ENCODE data around the gene FBN1. TPM values are rescaled to one million over a fixed set of nuclear protein-coding genes. Genes with fewer than 3 reads are reported as not detected.

Gene FBN1
- total RNA-seq, 4 donors from 2014 or later = 17.6 to 106 (median 31.2) TPM

- in situ Hi-C loops (cut with MboI; ENCODE audit: low pct_ligation_motif_present in 1 of 4, low pct_unique_long_range_greater_than_20kb in 1 of 4, low sequenced_read_pairs in 3 of 4) = loop anchor here in 1 of 4 donors (25.0 kb wide), 1 partner anchor 438 kb away; the partner anchor contains the start of gene CEP152
Measured at GRCh38 chr15:48374472-48374871, 271.0 kb downstream of the FBN1 start.

GRCh38 chr15:48373821-48374451 lies 271.6 kb downstream of the FBN1 start:
- in situ Hi-C loops (cut with MboI; ENCODE audit: low pct_ligation_motif_present in 1 of 4, low pct_unique_long_range_greater_than_20kb in 1 of 4, low sequenced_read_pairs in 3 of 4) (loop anchor here in 1 of 4 donors (25.0 kb wide), 1 partner anchor 438 kb away; the partner anchor contains the start of gene CEP152), intact Hi-C loops (cut with DNase I; ENCODE audit: low total_unique reads) (no loop called here)
- Histone ChIP-seq H3K27me3 (no peaks in the 10 kb centered on the region), H3K36me3 (no peaks in the 10 kb centered on the region), H3K4me3 (no peak overlapping the region), H3K4me1 (no peaks in the 10 kb centered on the region), H3K27ac (no peak overlapping the region), H3K9me3 (no peaks in the 10 kb centered on the region)
- DNase-seq = no peak
- 90 to 93% methylated on average over 3 to 10 of the region's 10 CpGs for WGBS, 2 donors (ENCODE audit: low coverage in 1 of 2)
- TF ChIP-seq POLR2A (IDR thresholded peaks at IDR 0.05) (no peak), EP300 (IDR thresholded peaks at IDR 0.05; ENCODE audit: low read depth) (no peak), POLR2AphosphoS5 (IDR thresholded peaks at IDR 0.05) (no peak), CTCF (IDR thresholded peaks at IDR 0.05) (no peak)

More at GRCh38 chr15:48374472-48374871, 271.0 kb downstream of the FBN1 start:
- Histone ChIP-seq H3K27ac (no peak overlapping the region), H3K4me3 (no peak overlapping the region), H3K27me3 (no peaks in the 10 kb centered on the region), H3K4me1 (no peaks in the 10 kb centered on the region), H3K9me3 (no peaks in the 10 kb centered on the region), H3K36me3 (no peaks in the 10 kb centered on the region)
- DNase-seq = no peak
- intact Hi-C loops (cut with DNase I; ENCODE audit: low total_unique reads) = no loop called here
- 77 to 82% methylated on average over 3 of the region's 3 CpGs for WGBS, 2 donors (ENCODE audit: low coverage in 1 of 2)
- TF ChIP-seq EP300 (IDR thresholded peaks at IDR 0.05; ENCODE audit: low read depth) (no peak), POLR2AphosphoS5 (IDR thresholded peaks at IDR 0.05) (no peak), POLR2A (IDR thresholded peaks at IDR 0.05) (no peak), CTCF (IDR thresholded peaks at IDR 0.05) (no peak)

GRCh38 chr15:48371961-48372360 lies 273.5 kb downstream of the FBN1 start:
- WGBS, 2 donors (ENCODE audit: low coverage in 1 of 2) = 74 to 90% methylated on average over 2 of the region's 2 CpGs
- intact Hi-C loops (cut with DNase I; ENCODE audit: low total_unique reads) = no loop called here
- H3K4me3 ChIP-seq = no peak overlapping the region
- no peaks in the 10 kb centered on the region for H3K27me3 ChIP-seq
- H3K27ac ChIP-seq = no peak overlapping the region
- no peak for DNase-seq
- no peaks in the 10 kb centered on the region for H3K36me3 ChIP-seq
- TF ChIP-seq CTCF (IDR thresholded peaks at IDR 0.05) = no peak
- TF ChIP-seq POLR2AphosphoS5 (IDR thresholded peaks at IDR 0.05) = no peak
- no peak for TF ChIP-seq POLR2A (IDR thresholded peaks at IDR 0.05)
- TF ChIP-seq EP300 (IDR thresholded peaks at IDR 0.05; ENCODE audit: low read depth) = no peak
- no peaks in the 10 kb centered on the region for H3K9me3 ChIP-seq
- in situ Hi-C loops (cut with MboI; ENCODE audit: low pct_ligation_motif_present in 1 of 4, low pct_unique_long_range_greater_than_20kb in 1 of 4, low sequenced_read_pairs in 3 of 4) = loop anchor here in 1 of 4 donors (25.0 kb wide), 1 partner anchor 440 kb away; the partner anchor contains the start of gene CEP152
- no peaks in the 10 kb centered on the region for H3K4me1 ChIP-seq

GRCh38 chr15:48371550-48371949 lies 274.0 kb downstream of the FBN1 start:
- WGBS, 2 donors (ENCODE audit: low coverage in 1 of 2) = 0 to 39% methylated on average over 1 to 2 of the region's 2 CpGs
- intact Hi-C loops (cut with DNase I; ENCODE audit: low total_unique reads) = no loop called here
- in situ Hi-C loops (cut with MboI; ENCODE audit: low pct_ligation_motif_present in 1 of 4, low pct_unique_long_range_greater_than_20kb in 1 of 4, low sequenced_read_pairs in 3 of 4) = loop anchor here in 1 of 4 donors (25.0 kb wide), 1 partner anchor 441 kb away; the partner anchor contains the start of gene CEP152

More at GRCh38 chr15:48371550-48371949, 274.0 kb downstream of the FBN1 start:
- no peaks in the 10 kb centered on the region for H3K36me3 ChIP-seq
- H3K27me3 ChIP-seq = no peaks in the 10 kb centered on the region
- no peak for DNase-seq
- H3K27ac ChIP-seq = no peak overlapping the region
- no peaks in the 10 kb centered on the region for H3K4me1 ChIP-seq
- H3K9me3 ChIP-seq = no peaks in the 10 kb centered on the region
- no peak for TF ChIP-seq POLR2A (IDR thresholded peaks at IDR 0.05)
- TF ChIP-seq CTCF (IDR thresholded peaks at IDR 0.05) = no peak
- TF ChIP-seq POLR2AphosphoS5 (IDR thresholded peaks at IDR 0.05) = no peak
- no peak for TF ChIP-seq EP300 (IDR thresholded peaks at IDR 0.05; ENCODE audit: low read depth)
- no peak overlapping the region for H3K4me3 ChIP-seq
